Hepatocyte (in vitro differentiated cells): ENCODE results near the gene ATG4B.

Experiments used
- CTCF ChIP-seq: fragments of 200-600 bp; sonication (generic); IDR thresholded peaks from 2 replicates; pipeline ENCODE4 v1.5.1; 2016; ENCODE audit warnings: antibody characterized with exemption, mild to moderate bottlenecking; ENCODE audit not compliant: poor library complexity
- EZH2 ChIP-seq: fragments of 200-600 bp; sonication (generic); IDR thresholded peaks from 2 replicates; pipeline ENCODE4 v1.6.1; 2016; ENCODE audit warnings: antibody characterized with exemption, mild to moderate bottlenecking, borderline replicate concordance

GRCh38 chr2:241638940-241639339 lies 1.4 kb downstream of the ATG4B start:
- TF ChIP-seq CTCF, result no peak
- TF ChIP-seq EZH2, result no peak
